ENCODE results near the gene CAMKK1. TPM values are rescaled to one million over a fixed set of nuclear protein-coding genes. Genes with fewer than 3 reads are reported as not detected.

The CAMKK1 gene
- total and polyA plus RNA-seq, 2 donors from 2014 or later: 2.6 to 6.0 TPM

GRCh38 chr17:3875317-3875716 is 17.5 kb downstream of the CAMKK1 start:
- DNase-seq (no peak), FAIRE-seq (no peak)
- no peaks in the 10 kb centered on the region for H3K4me1 ChIP-seq (ENCODE audit: control insufficient read depth in 2 of 3, insufficient read depth in 2 of 3, low read depth in 1 of 3, low read length in 3 of 3)
- no peak overlapping the region for H3K4me3 ChIP-seq (ENCODE audit: low read length in 3 of 3)
- H3K27me3 ChIP-seq (ENCODE audit: control insufficient read depth, insufficient read depth, low read length): no peaks in the 10 kb centered on the region
- TF ChIP-seq CTCF (IDR thresholded peaks at IDR 0.05; ENCODE audit: borderline replicate concordance, extremely low read depth, insufficient read depth): no peak
- H3K36me3 ChIP-seq (ENCODE audit: control insufficient read depth in 2 of 3, insufficient read depth in 3 of 3, low read length in 3 of 3): no peaks in the 10 kb centered on the region
- no peak overlapping the region for H3K27ac ChIP-seq (ENCODE audit: low read depth in 2 of 2, low read length in 2 of 2)
- intact Hi-C loops (cut with DNase I): no loop called here
- no peak overlapping the region for H3K9ac ChIP-seq (ENCODE audit: low read length in 3 of 3)
- H3K9me3 ChIP-seq (ENCODE audit: control insufficient read depth in 2 of 3, insufficient read depth in 1 of 3, low read length in 3 of 3): no peaks in the 10 kb centered on the region

- Histone ChIP-seq H3K36me3 (ENCODE audit: control insufficient read depth in 2 of 3, insufficient read depth in 3 of 3, low read length in 3 of 3) (no peaks in the 10 kb centered on the region), H3K9me3 (ENCODE audit: control insufficient read depth in 2 of 3, insufficient read depth in 1 of 3, low read length in 3 of 3) (no peaks in the 10 kb centered on the region), H3K9ac (ENCODE audit: low read length in 3 of 3) (no peak overlapping the region), H3K4me3 (ENCODE audit: low read length in 3 of 3) (no peak overlapping the region), H3K27ac (ENCODE audit: low read depth in 2 of 2, low read length in 2 of 2) (no peak overlapping the region), H3K27me3 (ENCODE audit: control insufficient read depth, insufficient read depth, low read length) (no peaks in the 10 kb centered on the region), H3K4me1 (ENCODE audit: control insufficient read depth in 2 of 3, insufficient read depth in 2 of 3, low read depth in 1 of 3, low read length in 3 of 3) (no peaks in the 10 kb centered on the region)
- FAIRE-seq (no peak), DNase-seq (no peak)
- intact Hi-C loops (cut with DNase I): no loop called here
- no peak for TF ChIP-seq CTCF (IDR thresholded peaks at IDR 0.05; ENCODE audit: borderline replicate concordance, extremely low read depth, insufficient read depth)
Observed at GRCh38 chr17:3873862-3874261, 19.0 kb downstream of the CAMKK1 start.

DNA sequence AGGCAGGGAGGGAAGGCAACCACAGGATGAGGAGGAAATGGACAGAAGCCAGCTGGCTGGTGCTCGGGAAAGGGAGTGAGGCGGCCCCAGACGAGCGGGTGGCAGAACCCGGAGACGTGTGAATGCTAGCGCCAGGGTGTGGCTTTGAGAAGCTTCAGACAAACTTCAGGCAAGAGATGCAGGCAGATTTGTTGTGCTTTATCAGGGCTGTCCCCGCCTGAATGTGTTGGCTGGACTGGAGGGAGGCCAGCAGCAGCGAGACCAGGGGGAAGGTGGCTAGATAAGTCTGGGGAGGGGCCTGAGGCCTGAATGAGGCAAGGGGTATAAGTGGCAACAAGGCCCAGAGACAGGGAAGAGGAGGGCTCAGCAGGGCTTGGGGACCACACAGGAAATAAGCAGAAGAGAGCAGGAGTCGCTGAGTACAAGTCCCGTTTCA is 22.0 kb downstream of the CAMKK1 start:
- Histone ChIP-seq H3K4me1 (ENCODE audit: control insufficient read depth in 2 of 3, insufficient read depth in 2 of 3, low read depth in 1 of 3, low read length in 3 of 3) (no peaks in the 10 kb centered on the region), H3K4me3 (ENCODE audit: low read length in 3 of 3) (no peak overlapping the region), H3K36me3 (ENCODE audit: control insufficient read depth in 2 of 3, insufficient read depth in 3 of 3, low read length in 3 of 3) (no peaks in the 10 kb centered on the region), H3K9ac (ENCODE audit: low read length in 3 of 3) (no peak overlapping the region), H3K27me3 (ENCODE audit: control insufficient read depth, insufficient read depth, low read length) (no peaks in the 10 kb centered on the region), H3K27ac (ENCODE audit: low read depth in 2 of 2, low read length in 2 of 2) (no peak overlapping the region), H3K9me3 (ENCODE audit: control insufficient read depth in 2 of 3, insufficient read depth in 1 of 3, low read length in 3 of 3) (no peaks in the 10 kb centered on the region)
- peak in 1 of 5 donors; percentile 33 for DNase-seq
- intact Hi-C loops (cut with DNase I): no loop called here
- no peak for FAIRE-seq
- no peak for TF ChIP-seq CTCF (IDR thresholded peaks at IDR 0.05; ENCODE audit: borderline replicate concordance, extremely low read depth, insufficient read depth)

DNA sequence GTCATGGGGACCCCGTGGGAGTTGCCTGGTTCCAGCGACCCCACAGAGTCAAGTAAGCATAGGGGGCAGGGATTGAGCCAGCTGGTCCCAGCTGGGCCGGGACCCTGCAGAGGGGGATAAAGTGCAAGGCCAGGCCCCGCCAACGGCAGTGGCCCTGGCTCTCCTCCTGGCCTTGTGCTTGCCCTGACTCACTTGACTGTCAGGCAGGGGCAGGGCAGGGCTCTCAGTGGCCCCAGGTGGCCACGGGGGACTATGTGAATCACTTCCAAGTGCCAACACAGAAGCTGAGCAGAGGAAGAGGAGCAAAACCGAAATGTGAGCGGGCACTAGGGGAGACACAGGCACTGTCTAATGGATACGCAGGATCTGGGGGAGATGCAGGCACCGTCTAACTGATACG is 25.2 kb downstream of the CAMKK1 start:
- H3K27ac ChIP-seq (ENCODE audit: low read depth in 2 of 2, low read length in 2 of 2): no peak overlapping the region
- H3K4me3 ChIP-seq (ENCODE audit: low read length in 3 of 3): no peak overlapping the region
- DNase-seq: peak in 1 of 5 donors; percentile 29
- no peak overlapping the region for H3K9ac ChIP-seq (ENCODE audit: low read length in 3 of 3)
- intact Hi-C loops (cut with DNase I): no loop called here
- no peaks in the 10 kb centered on the region for H3K4me1 ChIP-seq (ENCODE audit: control insufficient read depth in 2 of 3, insufficient read depth in 2 of 3, low read depth in 1 of 3, low read length in 3 of 3)
- TF ChIP-seq CTCF (IDR thresholded peaks at IDR 0.05; ENCODE audit: borderline replicate concordance, extremely low read depth, insufficient read depth): no peak
- no peaks in the 10 kb centered on the region for H3K36me3 ChIP-seq (ENCODE audit: control insufficient read depth in 2 of 3, insufficient read depth in 3 of 3, low read length in 3 of 3)
- H3K9me3 ChIP-seq (ENCODE audit: control insufficient read depth in 2 of 3, insufficient read depth in 1 of 3, low read length in 3 of 3): no peaks in the 10 kb centered on the region
- FAIRE-seq: no peak
- no peaks in the 10 kb centered on the region for H3K27me3 ChIP-seq (ENCODE audit: control insufficient read depth, insufficient read depth, low read length)
